Stomach (tissue), 9 donors: ENCODE results near the gene MEX3A. TPM values are rescaled to one million over a fixed set of nuclear protein-coding genes. Genes with fewer than 3 reads are reported as not detected.
A peak's percentile ranks its signal among the peaks of the same experiment; 100 is the strongest.
"Not testable (repeated sequence)": the region's sequence is repeated elsewhere in the genome, so short reads cannot be mapped to it uniquely, and the experiment has no call there.

Experiments used
- DNase-seq, 2 donors: peaks; one replicate each; pipeline versions ENCODE4 v3.0.0 to v3.0.0-alpha.2; 2013 to 2019
- H3K27ac ChIP-seq, 5 donors: fragments of 200-600 bp in 4 of 5; sonication (generic) in 4 of 5; one replicate each; pipeline ENCODE4 v1.5.1; 2013 to 2019; ENCODE audit warnings: mild to moderate bottlenecking in 1 of 5, moderate library complexity in 1 of 5
- H3K27me3 ChIP-seq, 3 donors: fragments of 200-600 bp; sonication (generic); one replicate each; pipeline ENCODE4 v1.5.1; 2017 to 2019; ENCODE audit warnings: mixed run types in 1 of 3
- H3K36me3 ChIP-seq, 4 donors: fragments of 200-600 bp; sonication (generic); 1 replicate in 3 of 4; 2 replicates in 1 of 4; pipeline ENCODE4 v1.5.1; 2016 to 2019
- H3K4me1 ChIP-seq, 4 donors: fragments of 200-600 bp; sonication (generic); one replicate each; pipeline ENCODE4 v1.5.1; 2016 to 2019
- H3K4me3 ChIP-seq, 4 donors: fragments of 200-600 bp; sonication (generic) in 3 of 4; one replicate each; pipeline ENCODE4 v1.5.1; 2016 to 2019; ENCODE audit warnings: mild to moderate bottlenecking in 1 of 4
- H3K9me3 ChIP-seq, 4 donors: fragments of 200-600 bp; sonication (generic); one replicate each; pipeline ENCODE4 v1.5.1; 2016 to 2019
- CTCF ChIP-seq, 7 experiments: fragments of 450-650 bp in 4 of 7; fragments of 200-600 bp in 3 of 7; sonication (generic) in 3 of 7; IDR thresholded peaks; one replicate each; pipeline ENCODE4 v1.5.1; 2016 to 2019; ENCODE audit warnings: antibody characterized with exemption in 7 of 7, control low read depth in 2 of 7, mild to moderate bottlenecking in 1 of 7
- EP300 ChIP-seq: sonication (generic); formaldehyde crosslinking; IDR thresholded peaks from one replicate; pipeline ENCODE4 v1.6.1; 2017; ENCODE audit warnings: antibody characterized with exemption
- POLR2A ChIP-seq, 4 donors: fragments of 450-650 bp; IDR thresholded peaks; one replicate each; pipeline ENCODE4 v1.6.1; 2016; ENCODE audit warnings: antibody characterized with exemption in 4 of 4, control low read depth in 2 of 4, mild to moderate bottlenecking in 1 of 4, moderate library complexity in 1 of 4
- POLR2AphosphoS5 ChIP-seq, 3 donors: sonication (generic); formaldehyde crosslinking; IDR thresholded peaks; one replicate each; pipeline ENCODE4 v1.6.1; 2016; ENCODE audit warnings: antibody characterized with exemption in 3 of 3
- WGBS, 5 donors: extraction: QIAGEN DNeasy Blood & Tissue Kit in 3 of 5; methylation state at CpG; one replicate each; pipeline versions ENCODE4 v1.1.5 to v1.1.7; 2013 to 2018; 5-methylcytosine and 5-hydroxymethylcytosine counted together
- intact Hi-C: fragments of 100-400 bp; cut with DNase I; formaldehyde crosslinking; loops from one replicate; pipeline ENCODE4 v1.15.1; 2023; ENCODE audit warnings: low total_unique reads
- polyA plus RNA-seq, 3 donors: library from polyadenylated mRNA; stranded (reverse); fragments of 200-250 nt; gene quantifications; one replicate each; pipeline ENCODE4 v1.2.3, GENCODE V29; 2013
- total RNA-seq, 5 donors: library from RNA; depleted of rRNA; stranded (reverse); fragments of >200 nt; gene quantifications; one replicate each; pipeline versions ENCODE4 v1.1.0 to v1.2.3, GENCODE V29; 2014 to 2016
- donor health status: healthy with polysubstance abuse.
- donor health status: Bipolar disorder and iron deficiency.
- donor health status: healthy.

The MEX3A gene
- total and polyA plus RNA-seq, 8 donors: 0.25 to 11.0 (median 1.5) TPM; not detected in 3

GRCh38 chr1:156123356-156124196, 41.3 kb upstream of the MEX3A start:
- 10 to 11% (median 11%) methylated on average over 12 to 14 of the region's 14 CpGs for WGBS, 5 donors
- Histone ChIP-seq H3K36me3 (peaks cover 0 to 19% (median 0%) of the 10 kb centered on the region in 4 donors), H3K9me3 (no peaks in the 10 kb centered on the region), H3K27ac (peak overlapping the region; percentile 86 to 99 (median 93)), H3K4me3 (peak overlapping the region; percentile 15 to 89 (median 56)), H3K4me1 (peaks cover 98 to 100% (median 100%) of the 10 kb centered on the region in 4 donors), H3K27me3 (no peaks in the 10 kb centered on the region)
- TF ChIP-seq EP300 (no peak), POLR2A (IDR thresholded peaks at IDR 0.05) (peak in 2 of 4 donors; percentile 15 to 33), POLR2AphosphoS5 (IDR thresholded peaks at IDR 0.05) (peak; percentile 78 to 90 (median 79)), CTCF (IDR thresholded peaks at IDR 0.05) (peak in 1 of 7 experiments; percentile 11)
- DNase-seq: peak; percentile 95 to 98
- intact Hi-C loops: no loop called here

- Histone ChIP-seq H3K9me3 (no peaks in the 10 kb centered on the region), H3K4me3 (peak overlapping the region; percentile 15 to 89 (median 56)), H3K27ac (peak overlapping the region; percentile 86 to 99 (median 93)), H3K27me3 (no peaks in the 10 kb centered on the region), H3K36me3 (peaks cover 0 to 21% (median 0%) of the 10 kb centered on the region in 4 donors), H3K4me1 (peaks cover 95 to 100% (median 100%) of the 10 kb centered on the region in 4 donors)
- DNase-seq: peak; percentile 84 to 89
- intact Hi-C loops: no loop called here
- 14 to 22% (median 18%) methylated on average over 13 to 14 of the region's 14 CpGs for WGBS, 5 donors
- TF ChIP-seq EP300 (no peak), POLR2A (IDR thresholded peaks at IDR 0.05) (no peak), POLR2AphosphoS5 (IDR thresholded peaks at IDR 0.05) (peak; percentile 16 to 57 (median 24))
These were observed 40.5 kb upstream of the MEX3A start for GRCh38 chr1:156122519-156123355.

- no peaks in the 10 kb centered on the region for H3K27me3 ChIP-seq
- peaks cover 0 to 25% (median 0%) of the 10 kb centered on the region in 4 donors for H3K36me3 ChIP-seq
- no peak for TF ChIP-seq POLR2A (IDR thresholded peaks at IDR 0.05)
- TF ChIP-seq EP300: no peak
- TF ChIP-seq POLR2AphosphoS5 (IDR thresholded peaks at IDR 0.05): no peak
- no peak for TF ChIP-seq CTCF (IDR thresholded peaks at IDR 0.05)
- 34 to 52% (median 46%) methylated on average over 4 of the region's 4 CpGs for WGBS, 5 donors
- H3K4me1 ChIP-seq: peaks cover 95 to 100% (median 100%) of the 10 kb centered on the region in 4 donors
- no peak for DNase-seq
- peak overlapping the region; percentile 15 to 89 (median 56) for H3K4me3 ChIP-seq
- peak overlapping the region; percentile 60 to 99 (median 93) for H3K27ac ChIP-seq
- no peaks in the 10 kb centered on the region for H3K9me3 ChIP-seq
- intact Hi-C loops: no loop called here
These were observed 39.8 kb upstream of the MEX3A start for GRCh38 chr1:156122086-156122485.

GRCh38 chr1:156121457-156121856, 39.2 kb upstream of the MEX3A start:
- Histone ChIP-seq H3K27ac (peak overlapping the region; percentile 60 to 99 (median 93)), H3K9me3 (no peaks in the 10 kb centered on the region), H3K36me3 (peaks cover 0 to 25% (median 0%) of the 10 kb centered on the region in 4 donors), H3K4me1 (peaks cover 95 to 100% (median 100%) of the 10 kb centered on the region in 4 donors), H3K4me3 (peak overlapping the region; percentile 15 to 89 (median 56)), H3K27me3 (no peaks in the 10 kb centered on the region)
- DNase-seq: no peak
- WGBS, 5 donors: 76 to 90% (median 85%) methylated on average over 4 of the region's 4 CpGs
- intact Hi-C loops: no loop called here
- TF ChIP-seq EP300: no peak
- TF ChIP-seq POLR2AphosphoS5 (IDR thresholded peaks at IDR 0.05): no peak
- no peak for TF ChIP-seq CTCF (IDR thresholded peaks at IDR 0.05)
- no peak for TF ChIP-seq POLR2A (IDR thresholded peaks at IDR 0.05)

GRCh38 chr1:156121005-156121404, 38.7 kb upstream of the MEX3A start:
- H3K4me1 ChIP-seq: peaks cover 92 to 100% (median 98%) of the 10 kb centered on the region in 4 donors
- H3K36me3 ChIP-seq: peaks cover 0 to 25% (median 0%) of the 10 kb centered on the region in 4 donors
- H3K27me3 ChIP-seq, DNase-seq, H3K9me3 ChIP-seq, intact Hi-C loops: not testable (repeated sequence)
- 37 to 52% (median 46%) methylated on average over 4 of the region's 4 CpGs for WGBS, 5 donors
- peak overlapping the region in 3 of 4 donors; percentile 39 to 89 (median 72) for H3K4me3 ChIP-seq
- H3K27ac ChIP-seq: peak overlapping the region; percentile 21 to 99 (median 93)
